Activated CD4-positive, alpha-beta T cell treated with anti-CD3 and anti-CD28 coated beads, Interleukin-2, Interleukin-4, amounts not matched to agents 100 ng/mL and 50 ng/mL, durations not matched to agents 16 hours and 8 hours (primary cell): ENCODE measurements around the gene PRXL2B.

Experiments
- DNase-seq: peaks from one replicate; pipeline ENCODE4 v3.0.0-alpha.2; 2020; ENCODE audit warnings: low spot score

PRXL2B gene

DNA sequence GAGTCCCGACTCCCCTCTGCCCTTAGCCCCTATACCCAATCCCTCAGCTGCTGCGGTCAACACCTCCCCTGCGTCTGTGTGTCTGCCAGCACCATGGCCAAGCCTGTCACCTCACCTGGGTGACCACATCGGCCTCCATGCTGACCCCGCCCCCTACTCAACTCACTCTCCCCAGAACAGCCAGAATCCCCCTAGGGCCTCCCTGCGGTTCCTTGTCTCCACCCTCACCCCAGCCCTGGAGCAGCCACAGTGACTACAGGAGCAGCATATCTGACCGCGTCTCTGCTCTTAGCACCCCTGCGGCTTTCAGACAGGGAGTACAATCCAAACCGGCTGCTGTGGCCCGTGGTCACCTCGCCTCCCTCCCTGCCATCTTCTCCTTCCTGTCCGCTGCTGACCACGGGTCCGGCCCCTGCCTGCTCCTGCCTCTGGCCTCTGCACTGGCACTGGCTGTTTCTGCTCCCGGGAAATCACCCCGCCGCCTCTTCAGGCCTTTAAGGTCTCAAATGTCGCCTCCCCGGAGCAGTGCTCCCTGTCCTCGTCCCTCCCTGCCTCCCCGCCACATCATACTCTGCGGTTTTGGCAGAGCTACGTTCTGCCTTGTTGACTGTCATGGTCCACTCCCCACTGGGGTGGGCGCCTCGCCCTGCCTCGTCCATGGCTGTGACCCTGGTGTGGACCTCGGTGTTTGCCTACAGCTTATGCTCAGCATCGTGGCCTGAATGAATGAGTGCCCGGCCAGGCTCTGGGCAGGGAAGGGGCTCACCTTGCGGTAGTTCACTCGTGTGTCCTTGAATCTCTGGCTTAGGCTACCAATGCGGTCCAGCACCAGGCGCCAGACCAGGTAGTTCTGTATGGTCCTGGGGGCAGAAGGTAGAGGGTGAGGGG lies 11.1 kb downstream of the PRXL2B start:
- no peak for DNase-seq

DNA sequence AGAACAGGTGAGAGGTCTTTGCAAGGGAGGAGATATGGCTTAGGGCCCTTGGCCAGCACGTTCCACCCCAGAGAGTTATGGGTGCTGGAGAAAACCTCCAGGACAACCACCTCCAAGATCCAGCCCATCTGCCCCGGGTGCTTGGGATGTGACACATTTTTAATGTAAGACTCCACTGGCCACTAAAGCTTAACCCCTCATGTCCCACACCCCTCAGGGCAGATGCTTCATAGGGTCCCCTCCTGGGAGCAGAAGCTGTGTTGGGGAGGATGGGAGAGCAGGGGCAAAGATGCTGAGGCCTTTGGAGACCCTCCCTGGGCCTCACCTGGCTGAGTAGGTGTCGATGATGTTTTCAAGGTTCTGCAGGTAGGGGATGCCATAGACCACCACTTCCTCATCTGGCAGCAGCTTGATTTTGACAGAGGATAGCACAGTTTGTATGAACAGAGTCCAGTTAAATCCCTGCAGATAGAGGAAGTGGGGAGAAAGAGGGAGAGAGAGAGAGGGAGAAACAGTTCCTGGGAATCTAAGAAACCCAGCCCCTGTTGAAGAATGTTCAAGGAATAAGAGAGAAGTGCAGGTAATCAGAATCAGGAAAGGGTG lies 11.9 kb downstream of the PRXL2B start:
- DNase-seq = no peak

DNA sequence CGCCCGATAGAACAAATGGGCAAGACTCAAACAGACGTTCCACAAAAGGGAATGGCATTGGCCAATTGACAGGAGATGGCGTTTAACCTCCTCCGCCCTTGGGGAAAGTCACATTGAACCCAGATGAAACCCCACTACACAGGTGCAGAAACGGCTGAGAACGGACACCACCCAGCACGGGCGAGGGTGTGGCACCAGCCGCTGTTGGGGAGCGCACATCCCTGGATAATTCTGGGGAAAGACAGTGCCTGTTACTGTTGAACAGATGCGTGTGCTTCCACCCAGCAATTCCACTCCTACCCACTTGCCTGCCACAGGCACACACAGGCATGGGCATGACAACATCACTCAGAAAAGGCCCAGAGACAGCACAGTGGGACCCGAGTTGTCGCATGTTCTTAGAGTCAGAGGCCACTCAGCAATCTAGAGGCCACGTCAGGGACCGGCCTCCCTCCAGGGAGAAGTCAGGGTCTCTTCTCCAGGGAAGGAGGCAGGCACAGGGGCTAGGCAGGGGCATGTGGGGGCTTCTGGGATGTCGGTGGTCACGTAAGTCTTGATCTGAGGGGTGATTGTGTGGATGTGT lies 15.2 kb downstream of the PRXL2B start:
- DNase-seq = no peak

DNA sequence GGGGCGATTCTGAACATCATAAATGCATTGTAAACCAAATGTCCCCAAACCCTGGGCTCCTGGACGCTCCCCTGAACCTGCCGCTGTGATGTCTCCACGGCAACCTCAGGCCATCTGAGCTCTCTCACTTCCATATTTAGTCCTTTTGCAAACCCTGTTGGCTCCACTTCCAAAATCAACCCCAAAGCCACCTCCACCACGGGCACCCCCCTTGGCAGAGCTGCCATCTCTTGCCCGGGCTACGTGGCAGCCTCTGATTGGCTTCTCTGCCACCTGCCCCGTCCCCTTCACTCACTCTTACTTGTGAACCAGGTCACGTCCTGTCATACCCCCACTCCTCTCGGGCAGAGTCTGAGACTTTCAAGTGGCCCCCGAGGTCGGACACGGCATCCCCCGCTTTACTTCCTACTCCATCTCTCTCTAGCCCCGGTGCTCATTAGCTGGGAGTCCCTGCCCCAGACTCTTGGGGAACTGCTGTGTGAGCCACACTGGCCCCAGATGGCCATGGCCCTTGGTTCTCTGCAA lies 15.8 kb downstream of the PRXL2B start:
- no peak for DNase-seq

DNA sequence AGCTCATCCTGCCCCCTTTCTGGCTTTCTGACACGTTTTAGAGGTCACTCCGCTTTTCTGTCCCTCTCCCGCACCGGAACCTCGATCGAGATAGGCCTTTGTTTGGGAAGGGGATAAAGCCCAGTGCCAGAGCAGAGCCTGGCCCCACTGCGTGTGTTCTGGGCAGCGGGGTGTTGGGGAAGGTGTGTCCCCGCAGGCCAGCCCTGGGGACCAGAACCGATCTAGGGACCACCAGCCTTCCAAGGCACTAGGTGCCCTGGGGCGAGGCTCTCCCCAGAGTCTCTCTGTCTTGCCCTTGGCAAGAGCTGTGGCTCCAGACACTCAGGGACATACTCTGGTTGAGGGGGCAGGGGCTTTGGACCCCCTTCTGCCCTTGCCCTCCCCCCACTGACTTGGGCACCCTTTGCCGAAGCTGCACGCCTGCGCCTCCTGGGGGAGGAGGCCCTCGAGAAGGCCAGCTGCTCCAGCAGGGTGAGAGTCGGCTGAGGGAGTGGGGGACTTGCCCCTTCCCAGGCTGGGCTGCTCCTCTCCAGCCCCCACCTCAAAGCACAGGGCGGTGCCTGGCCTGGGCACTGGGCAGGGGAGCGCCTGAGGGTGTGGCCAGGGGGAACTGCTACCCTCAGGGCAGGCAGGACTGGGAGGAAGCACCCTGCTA lies 16.4 kb downstream of the PRXL2B start:
- no peak for DNase-seq

DNA sequence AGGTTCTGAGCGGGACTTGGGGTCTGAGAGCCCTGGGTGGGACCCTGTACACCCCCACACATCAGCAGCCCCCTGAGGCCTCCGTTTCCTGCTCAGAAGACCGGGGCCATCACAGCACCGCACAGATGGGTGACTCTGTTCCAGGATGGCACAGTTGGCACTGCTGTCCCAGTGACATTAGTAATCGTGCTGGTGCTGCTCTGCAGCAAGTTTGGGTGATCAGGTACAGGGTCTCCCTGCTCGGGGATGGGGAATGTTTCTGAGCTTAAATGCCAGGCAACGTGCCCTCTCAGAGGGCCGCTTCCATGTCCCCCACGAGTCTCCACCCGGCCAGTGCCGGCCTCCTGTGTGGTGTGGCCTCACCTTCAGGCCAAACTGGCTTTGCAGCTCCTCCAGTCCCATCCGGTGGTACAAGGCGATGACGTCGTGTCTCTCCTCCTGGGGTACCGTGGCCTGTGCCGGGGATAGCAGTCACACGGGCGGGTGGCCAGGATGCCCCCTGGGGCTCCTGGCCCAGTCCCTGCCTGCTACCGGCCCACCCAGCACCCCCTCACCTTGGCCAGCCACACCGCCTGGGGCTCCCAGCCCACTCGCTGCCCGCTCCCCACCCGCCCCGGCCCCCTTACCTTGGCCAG lies 17.1 kb downstream of the PRXL2B start:
- no peak for DNase-seq

DNA sequence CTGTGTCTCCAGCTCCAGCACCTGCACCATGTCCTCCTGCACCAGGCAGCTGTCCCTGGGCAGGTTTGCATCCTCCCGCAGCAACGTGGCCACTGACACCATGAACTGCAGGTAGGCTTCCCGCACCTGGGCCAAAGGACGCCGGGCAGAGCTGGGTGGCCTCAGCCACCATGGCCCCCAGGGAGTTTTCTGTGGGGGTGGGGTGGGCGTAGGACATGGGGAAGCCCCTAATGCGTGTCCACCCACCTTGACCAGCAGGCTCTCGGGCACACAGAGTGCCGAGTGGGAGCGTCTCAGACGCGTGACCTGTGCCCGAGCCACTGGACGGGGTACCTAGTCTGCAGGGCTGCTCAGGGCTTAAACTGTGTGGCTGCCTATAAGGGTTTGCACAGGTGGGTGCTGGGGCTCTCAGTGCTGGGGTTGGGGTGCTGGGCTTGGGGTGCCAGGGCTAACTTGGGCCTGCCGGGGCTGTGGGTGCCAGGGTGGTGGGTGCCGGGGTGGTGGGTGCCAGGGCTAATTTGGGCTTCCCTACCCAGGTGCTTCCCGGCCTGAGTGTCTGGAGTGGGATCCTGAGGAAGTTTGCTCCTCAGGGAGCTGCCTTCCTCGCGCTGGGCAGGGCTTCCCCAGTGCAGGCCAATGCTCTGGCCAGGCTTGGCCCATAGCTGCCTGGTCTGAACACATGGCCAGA lies 17.7 kb downstream of the PRXL2B start:
- DNase-seq = no peak

DNA sequence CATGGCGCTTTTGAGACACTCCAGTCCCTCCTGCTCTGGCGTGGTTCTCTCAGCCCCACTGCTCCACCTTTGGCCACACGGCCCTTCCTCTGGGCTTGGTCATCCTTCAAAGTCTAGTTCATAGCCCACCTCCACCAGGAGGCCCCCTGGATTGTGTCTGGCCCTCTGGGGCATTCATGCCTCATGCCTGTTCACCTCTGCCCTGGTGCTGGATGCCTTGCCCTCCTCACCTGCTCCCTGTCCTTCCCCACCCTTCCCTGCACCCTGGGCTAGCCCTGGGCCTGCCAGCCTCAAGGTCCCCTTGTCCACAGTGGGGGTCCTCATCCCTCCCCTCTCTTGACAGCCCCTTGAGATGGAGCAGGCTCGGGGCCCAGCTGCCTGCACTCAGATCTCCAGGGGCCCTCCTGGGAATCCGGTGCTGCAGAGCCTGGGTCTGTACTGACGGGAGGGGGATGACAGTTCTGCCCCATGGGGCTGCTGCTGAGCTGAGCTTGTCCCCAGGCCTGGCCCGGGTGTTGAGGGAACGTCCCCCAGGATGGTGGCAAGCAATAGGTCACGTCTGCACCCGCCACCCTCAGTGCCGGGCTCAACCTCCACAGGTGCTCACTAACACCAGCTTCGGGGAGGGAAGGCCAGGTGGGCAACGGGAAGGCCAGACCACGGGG lies 18.4 kb downstream of the PRXL2B start:
- no peak for DNase-seq

DNA sequence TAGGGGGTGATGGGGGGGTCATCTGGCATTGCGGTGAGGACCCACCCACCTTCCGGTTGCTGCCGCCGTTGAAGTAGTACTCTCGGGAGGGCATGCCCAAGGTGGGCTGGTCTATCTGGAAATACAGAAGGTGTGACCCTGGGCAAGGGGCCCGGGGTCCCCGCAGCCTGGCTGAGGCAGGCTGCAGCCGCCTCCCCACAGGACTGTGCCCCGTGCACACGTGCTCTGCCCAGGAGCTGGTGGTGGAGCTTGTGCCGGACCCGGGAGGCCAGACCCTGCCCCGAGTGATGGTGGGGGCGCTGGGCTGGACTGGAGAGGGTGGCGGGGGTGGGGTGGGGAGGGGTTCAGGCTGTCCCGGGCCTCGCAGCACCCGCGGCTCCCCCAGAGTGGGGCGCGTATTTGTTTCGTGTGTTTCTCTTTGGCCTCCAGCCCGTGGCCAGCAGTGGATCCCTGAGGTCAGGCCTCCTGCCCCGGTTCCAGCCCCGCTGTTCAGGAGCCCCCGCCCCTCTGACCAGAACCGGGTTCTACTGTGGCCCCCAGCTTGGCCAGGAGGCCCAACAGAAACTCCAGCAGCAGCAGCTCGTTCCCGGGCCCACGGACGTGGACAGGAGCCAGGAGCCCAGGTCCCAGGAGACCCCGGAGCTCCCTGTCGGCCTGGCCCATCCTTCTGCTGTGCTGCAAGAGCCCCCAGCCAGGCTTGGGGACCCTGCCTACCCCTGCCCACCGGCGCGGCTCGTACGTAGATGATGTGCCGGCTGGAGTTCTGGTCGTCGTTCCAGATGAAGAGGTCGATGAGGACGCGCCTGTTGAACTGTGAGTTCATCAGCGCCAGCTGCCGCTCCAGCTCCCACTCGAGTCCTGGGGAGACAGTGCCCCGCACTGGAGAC lies 19.2 kb downstream of the PRXL2B start:
- no peak for DNase-seq

DNA sequence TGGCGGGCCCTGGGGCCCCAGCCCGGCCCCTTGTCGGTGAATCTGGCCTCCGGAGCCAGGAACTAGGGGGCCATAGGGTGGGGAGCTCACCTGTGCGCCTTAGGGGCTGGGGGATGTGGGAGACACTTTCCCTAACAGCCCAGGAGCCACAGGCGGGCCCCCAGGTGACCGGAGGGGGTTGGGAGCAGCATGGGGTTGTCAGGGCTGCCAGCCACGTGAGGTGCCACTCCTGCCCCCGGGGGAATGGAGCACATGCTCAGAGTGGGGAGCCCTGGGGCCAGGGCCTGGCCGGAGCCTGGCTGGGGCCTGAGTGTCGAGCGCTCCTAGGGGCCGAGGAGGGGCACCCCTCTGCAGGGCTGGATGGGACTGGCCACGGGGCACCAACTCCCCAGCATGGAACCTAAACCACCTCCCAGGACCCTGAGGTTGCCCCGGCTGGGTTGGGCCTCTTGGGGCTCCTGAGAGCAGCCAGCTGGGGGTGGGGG lies 19.9 kb downstream of the PRXL2B start:
- DNase-seq = no peak

DNA sequence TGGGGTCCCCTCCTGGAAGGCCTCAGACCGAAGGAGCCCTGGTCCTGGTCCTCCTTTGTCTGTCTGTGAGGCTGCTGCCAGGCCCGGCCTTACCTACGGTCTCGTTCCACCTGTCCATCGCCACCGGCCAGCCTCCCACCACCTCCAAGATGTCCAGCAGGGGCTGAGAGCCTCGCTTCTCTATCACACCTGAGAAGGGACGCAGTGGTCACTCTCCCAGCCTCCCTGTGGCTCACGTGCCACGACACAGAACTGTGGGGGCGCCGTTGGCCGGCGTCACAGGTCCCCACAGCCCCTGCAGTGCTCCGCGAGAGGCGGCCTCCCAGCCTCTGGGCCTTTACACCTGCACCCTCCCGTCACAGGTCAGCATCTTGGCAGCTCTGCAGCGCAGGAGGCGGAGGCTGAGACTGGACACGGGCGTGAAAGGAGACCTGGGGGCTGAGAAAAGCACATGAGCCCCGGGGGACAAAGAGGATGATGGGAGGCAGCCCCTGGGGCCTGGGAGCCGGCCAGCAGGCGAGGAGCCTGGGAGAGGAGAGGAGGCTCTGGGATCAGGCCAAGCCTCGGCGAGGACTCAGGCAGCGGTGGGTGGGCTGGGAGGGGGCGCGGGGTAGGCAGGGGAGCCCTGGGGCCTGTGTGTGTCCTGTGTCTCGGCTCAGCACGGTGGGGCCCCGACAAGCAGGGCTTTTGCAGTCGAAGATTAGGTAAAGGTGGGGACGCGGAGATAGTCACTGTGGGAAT lies 20.5 kb downstream of the PRXL2B start:
- DNase-seq = no peak

DNA sequence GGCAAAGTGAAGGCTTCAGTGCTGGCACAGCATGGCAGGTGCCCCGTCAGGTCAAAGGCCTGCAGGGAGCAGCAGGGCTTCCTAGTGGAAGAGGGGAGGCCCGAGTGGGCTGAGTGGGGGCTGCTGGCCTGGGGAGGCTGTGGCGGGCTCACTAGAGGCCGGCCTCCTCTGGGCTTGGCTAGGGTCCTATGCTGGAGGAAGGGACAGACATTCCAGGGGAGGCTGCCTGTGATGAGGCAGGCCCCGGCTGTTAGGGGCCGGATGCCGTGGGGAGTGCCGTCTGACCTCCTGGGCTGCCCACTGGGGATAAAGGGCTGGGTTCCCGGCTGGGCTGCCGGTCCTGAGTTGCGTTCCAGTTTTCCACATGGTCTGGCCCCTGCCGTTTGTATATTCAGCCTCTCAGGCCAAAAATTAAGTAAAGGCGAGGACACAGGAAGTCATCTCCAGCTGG lies 21.1 kb downstream of the PRXL2B start:
- no peak for DNase-seq

DNA sequence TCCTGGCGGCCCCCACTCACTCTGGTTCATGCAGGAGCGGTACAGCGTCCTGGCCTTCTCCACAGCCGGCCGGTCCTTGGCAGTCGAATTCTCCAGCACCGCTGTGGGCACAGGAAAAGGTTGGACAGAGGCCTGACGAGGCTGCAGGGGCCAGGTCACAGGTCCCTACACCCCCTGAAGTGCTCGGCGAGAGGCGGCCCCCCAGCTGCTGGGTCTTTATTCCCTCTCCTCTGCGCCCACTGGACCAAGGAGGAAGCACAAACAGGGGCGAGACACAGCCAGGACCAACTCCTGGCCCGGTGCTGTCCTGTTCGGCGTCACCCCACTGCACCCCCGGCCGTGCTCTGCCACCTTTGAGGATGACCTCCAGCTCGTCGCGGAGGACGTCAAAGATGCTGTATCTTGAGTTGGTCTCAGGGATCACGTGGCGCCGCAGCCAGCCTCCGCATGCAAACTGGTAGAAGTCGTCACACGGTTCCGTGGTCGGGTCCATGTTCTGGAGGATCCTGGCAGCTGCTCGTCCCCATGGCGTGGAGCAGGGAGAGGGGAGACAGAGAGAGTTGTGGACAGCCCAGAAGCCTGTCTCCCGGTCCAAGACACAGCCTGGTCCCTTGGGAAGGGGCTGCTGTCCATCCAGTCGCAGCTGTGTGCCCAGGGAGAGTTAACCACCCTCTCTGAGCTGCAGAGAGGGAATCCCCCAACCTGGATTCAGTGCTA lies 22.9 kb downstream of the PRXL2B start:
- no peak for DNase-seq

DNA sequence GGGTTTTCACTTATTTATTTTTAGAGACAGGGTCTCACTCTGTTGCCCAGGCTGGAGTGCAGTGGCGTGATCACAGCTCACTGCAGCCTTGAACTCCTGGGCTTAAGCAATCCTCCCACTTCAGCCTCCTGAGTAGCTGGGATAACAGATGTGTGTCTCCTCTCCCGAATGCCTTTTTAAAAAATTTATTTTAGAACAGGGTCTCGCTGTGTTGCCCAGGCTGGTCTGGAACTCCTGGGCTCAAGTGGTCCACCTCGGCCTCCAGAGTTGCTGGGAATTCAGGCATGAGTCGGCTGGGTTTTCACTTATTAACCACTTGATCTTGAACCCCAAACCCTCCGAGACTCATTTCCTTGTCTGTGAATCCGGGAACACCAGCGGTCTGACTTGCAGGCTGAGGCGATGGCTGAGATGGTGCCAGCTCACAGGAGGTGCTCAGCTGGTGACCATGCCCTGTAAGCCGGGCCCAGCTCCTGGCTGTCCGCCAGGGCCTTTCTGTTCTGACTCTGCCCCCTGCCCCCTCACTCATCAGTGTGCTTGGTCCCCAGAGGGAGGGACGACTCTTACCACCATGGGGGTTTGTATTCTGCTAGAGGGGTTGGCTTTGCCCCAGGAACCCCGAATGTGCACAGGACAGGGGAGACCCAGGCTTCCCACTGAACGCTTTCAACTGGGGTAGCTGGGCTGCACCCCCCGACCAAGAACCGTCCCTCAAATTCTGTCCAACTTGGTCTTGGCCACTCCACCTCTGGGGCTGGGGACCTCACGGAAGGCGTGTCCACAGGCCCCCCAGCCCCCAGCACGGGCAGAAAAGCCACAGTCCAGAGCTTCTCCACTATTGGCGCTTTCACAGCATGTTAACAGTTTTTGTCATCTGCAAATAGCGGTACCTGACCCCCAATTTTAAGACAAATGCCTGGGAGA lies 23.7 kb downstream of the PRXL2B start:
- no peak for DNase-seq

DNA sequence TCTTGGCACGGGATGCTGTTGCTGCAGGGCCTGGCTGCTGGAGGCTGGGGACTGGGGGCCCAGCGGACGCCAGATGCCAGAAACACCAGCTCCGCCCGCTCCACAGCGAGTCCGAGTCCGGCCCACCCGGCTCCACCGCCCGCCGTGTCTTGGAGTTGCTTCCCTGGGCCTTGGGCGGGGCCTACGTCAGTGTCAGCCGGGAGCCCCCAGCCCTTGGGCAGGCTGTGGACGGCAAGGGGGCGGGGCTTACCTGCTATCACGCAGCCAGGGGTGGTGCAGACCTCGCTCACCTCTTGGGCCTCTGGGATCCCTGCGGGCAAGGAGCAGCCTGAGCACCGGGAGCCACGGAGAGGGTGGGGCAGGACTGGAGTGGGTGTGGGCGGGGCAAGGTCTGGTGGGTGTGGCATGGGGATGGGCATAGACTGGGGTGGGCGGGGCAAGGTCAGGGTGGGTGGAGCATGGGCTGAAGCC lies 24.5 kb downstream of the PRXL2B start:
- DNase-seq = no peak

DNA sequence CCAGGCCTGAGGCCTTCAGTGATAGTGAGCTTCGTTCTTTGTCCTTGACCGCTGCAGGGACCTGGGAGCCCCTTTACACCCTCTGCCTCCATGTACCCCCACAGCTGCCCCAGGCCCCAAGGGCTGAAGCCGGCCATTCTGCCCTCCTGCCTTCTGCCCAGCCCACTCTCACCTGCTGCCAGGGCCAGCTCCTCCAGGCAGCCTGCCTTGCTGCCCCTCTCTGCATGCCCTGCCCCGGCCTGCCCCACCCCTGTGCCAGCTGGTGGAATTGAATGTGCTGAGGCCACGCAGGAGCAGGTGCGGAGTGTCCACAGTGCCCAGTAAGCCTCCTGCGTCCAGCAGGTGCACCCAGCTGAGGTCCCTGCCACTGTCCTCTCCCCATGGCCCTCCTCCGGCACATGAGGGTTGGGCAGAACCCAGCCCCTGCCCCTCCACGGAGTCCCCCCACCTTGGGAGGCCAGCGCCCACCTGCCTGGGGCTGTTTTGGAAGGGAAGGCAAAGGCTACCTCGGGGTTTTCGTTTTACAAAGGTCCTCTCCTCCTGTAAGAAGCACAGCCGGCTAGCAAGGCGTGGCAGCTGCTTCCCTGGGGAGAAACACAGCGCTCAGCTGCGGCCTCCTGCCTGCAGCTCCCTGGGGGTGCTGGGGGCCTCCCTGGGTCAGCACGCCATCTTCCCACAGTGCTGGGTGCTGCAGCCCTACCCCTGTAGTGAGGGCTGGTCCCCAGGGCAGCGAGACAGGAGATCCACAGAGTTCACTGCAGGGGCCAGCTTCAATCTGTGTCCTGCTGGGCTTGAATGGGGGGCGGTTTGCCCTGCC lies 25.3 kb downstream of the PRXL2B start:
- DNase-seq = no peak
